A673 (cell line): ENCODE results near the gene SPDEF.

Experiments used
- CTCF ChIP-seq: fragments of 300-800, 200-600 bp; sonication (generic); conservative IDR thresholded peaks from 2 replicates; pipeline ENCODE4 v1.5.1; 2017; ENCODE audit warnings: low read depth, mild to moderate bottlenecking, antibody characterized with exemption, low read length, moderate library complexity, mixed read lengths
- EZH2 ChIP-seq: fragments of 200-600 bp; sonication (generic); IDR thresholded peaks from 2 replicates; pipeline ENCODE4 v1.6.1; 2017; ENCODE audit warnings: borderline replicate concordance, low read depth, mild to moderate bottlenecking, mixed read lengths, antibody characterized with exemption, low read length; ENCODE audit not compliant: poor library complexity, severe bottlenecking

- no peak for TF ChIP-seq CTCF
- no peak for TF ChIP-seq EZH2
Observed at GRCh38 chr6:34519971-34520644, 36.0 kb downstream of the SPDEF start.
